Neural cell (in vitro differentiated cells): ENCODE results near the gene STK38. TPM values are rescaled to one million over a fixed set of nuclear protein-coding genes. Genes with fewer than 3 reads are reported as not detected.

ENCODE experiments used
- H2AFZ ChIP-seq: fragments of 200-600, 300-800 bp; sonication (generic), shearing (Covaris generic); 2 replicates; pipeline ENCODE4 v1.6.0; 2014; ENCODE audit warnings: low read depth, mild to moderate bottlenecking, antibody characterized with exemption, low read length, moderate library complexity
- H3F3A ChIP-seq: fragments of 200-600 bp; shearing (Covaris generic); 2 replicates; pipeline ENCODE4 v1.6.1; 2016; ENCODE audit warnings: mild to moderate bottlenecking, moderate library complexity, mixed read lengths, antibody characterized with exemption, low read length; ENCODE audit not compliant: insufficient read depth, poor library complexity, severe bottlenecking
- H3K27ac ChIP-seq: fragments of 200-600, 300-800 bp; sonication (generic), shearing (Covaris generic); 2 replicates; pipeline ENCODE4 v1.5.1; 2014; ENCODE audit warnings: mild to moderate bottlenecking, low read length, moderate library complexity
- H3K27me3 ChIP-seq: fragments of 300-800, 200-600 bp; sonication (generic), shearing (Covaris generic); 2 replicates; pipeline ENCODE4 v1.6.0; 2014; ENCODE audit warnings: mild to moderate bottlenecking, low read depth, low read length, moderate library complexity; ENCODE audit not compliant: insufficient read depth
- H3K36me3 ChIP-seq: fragments of 300-800, 200-600 bp; sonication (generic), shearing (Covaris generic); 2 replicates; pipeline ENCODE4 v1.5.1; 2014; ENCODE audit warnings: mild to moderate bottlenecking, antibody characterized with exemption, low read length, moderate library complexity; ENCODE audit not compliant: insufficient read depth
- H3K4me2 ChIP-seq: fragments of 300-800, 200-600 bp; sonication (generic), shearing (Covaris generic); 2 replicates; pipeline ENCODE4 v1.6.0; 2014; ENCODE audit warnings: mild to moderate bottlenecking, low read length
- H3K4me3 ChIP-seq: fragments of 300-800, 200-600 bp; sonication (generic), shearing (Covaris generic); 2 replicates; pipeline ENCODE4 v1.5.1; 2014; ENCODE audit warnings: mild to moderate bottlenecking, low read length, moderate library complexity
- H3K79me2 ChIP-seq: fragments of 200-600 bp; shearing (Covaris generic); replicated peaks from 2 replicates; pipeline ENCODE4 v1.6.0; 2014; ENCODE audit warnings: mild to moderate bottlenecking, low read length, moderate library complexity; ENCODE audit not compliant: insufficient read depth
- H3K9ac ChIP-seq: fragments of 300-800, 200-600 bp; sonication (generic), shearing (Covaris generic); 2 replicates; pipeline ENCODE4 v1.6.1; 2016; ENCODE audit warnings: mild to moderate bottlenecking, low read length, mixed read lengths
- H3K9me2 ChIP-seq: fragments of 200-600 bp; shearing (Covaris generic); 2 replicates; pipeline ENCODE4 v1.6.1; 2016; ENCODE audit warnings: mild to moderate bottlenecking, low read length, mixed read lengths; ENCODE audit not compliant: insufficient read depth
- H3K9me3 ChIP-seq: fragments of 200-600, 300-800 bp; sonication (generic), shearing (Covaris generic); 2 replicates; pipeline ENCODE4 v1.6.1; 2016; ENCODE audit warnings: mild to moderate bottlenecking, mixed run types, low read length, moderate library complexity, mixed read lengths
- H4K20me1 ChIP-seq: fragments of 200-600 bp; shearing (Covaris generic); 2 replicates; pipeline ENCODE4 v1.6.1; 2016; ENCODE audit warnings: mild to moderate bottlenecking, mixed run types; ENCODE audit not compliant: insufficient read depth
- EP300 ChIP-seq: fragments of 450-650 bp; conservative IDR thresholded peaks from 2 replicates; pipeline ENCODE4 v1.6.1; 2014; ENCODE audit warnings: antibody characterized with exemption, mild to moderate bottlenecking, moderate library complexity; ENCODE audit not compliant: poor library complexity, severe bottlenecking
- EZH2 ChIP-seq: fragments of 200-600, 300-800 bp; shearing (Covaris generic), sonication (generic); IDR thresholded peaks from 2 replicates; pipeline ENCODE4 v1.6.1; 2014; ENCODE audit warnings: antibody characterized with exemption, low read length, borderline replicate concordance, mild to moderate bottlenecking; ENCODE audit not compliant: insufficient read depth, poor library complexity, severe bottlenecking
- MXI1 ChIP-seq: fragments of 450-650 bp; conservative IDR thresholded peaks from 2 replicates; pipeline ENCODE4 v1.6.1; 2014; ENCODE audit warnings: antibody characterized with exemption, mild to moderate bottlenecking; ENCODE audit not compliant: poor library complexity, severe bottlenecking
- POLR2AphosphoS5 ChIP-seq: IDR thresholded peaks from 2 replicates; pipeline ENCODE4 v1.6.1; 2012
- RAD21 ChIP-seq: fragments of 450-650 bp; conservative IDR thresholded peaks from 2 replicates; pipeline ENCODE4 v1.6.1; 2014; ENCODE audit warnings: antibody characterized with exemption, mild to moderate bottlenecking, moderate library complexity
- REST ChIP-seq: IDR thresholded peaks from 2 replicates; pipeline ENCODE4 v1.6.1; 2012; ENCODE audit warnings: borderline replicate concordance
- SMC3 ChIP-seq: fragments of 450-650 bp; conservative IDR thresholded peaks from 2 replicates; pipeline ENCODE4 v1.6.1; 2014; ENCODE audit warnings: antibody characterized with exemption, mild to moderate bottlenecking, moderate library complexity; ENCODE audit not compliant: poor library complexity
- polyA plus RNA-seq: library from polyadenylated mRNA; depleted of rRNA; stranded (reverse); fragments of >200 nt; gene quantifications from 2 replicates; pipeline ENCODE4 v1.2.3, GENCODE V29; 2014
- TF ChIP-seq, protein P1 (sequence below): fragments of 450-650 bp; IDR thresholded peaks from 2 replicates; pipeline ENCODE4 v1.5.1; 2014; ENCODE audit warnings: antibody characterized with exemption, mild to moderate bottlenecking, moderate library complexity; ENCODE audit not compliant: poor library complexity, severe bottlenecking

The STK38 gene
- polyA plus RNA-seq, 1 donor from 2014 or later = 58.7 TPM

- Histone ChIP-seq H3F3A (no peaks in the 10 kb centered on the region), H3K27me3 (no peaks in the 10 kb centered on the region), H3K27ac (peak overlapping the region; percentile 91), H3K4me2 (peak overlapping the region; percentile 63), H2AFZ (peak overlapping the region; percentile 89), H3K4me3 (peak overlapping the region; percentile 88), H4K20me1 (no peaks in the 10 kb centered on the region), H3K36me3 (no peaks in the 10 kb centered on the region), H3K9ac (peak overlapping the region; percentile 93), H3K9me2 (no peaks in the 10 kb centered on the region), H3K79me2 (peaks cover 47% of the 10 kb centered on the region), H3K9me3 (no peaks in the 10 kb centered on the region)
- no peak for TF ChIP-seq REST
- TF ChIP-seq POLR2AphosphoS5 = no peak
- no peak for TF ChIP-seq SMC3
- TF ChIP-seq MXI1 = no peak
Observed at GRCh38 chr6:36546308-36546919, 865 bp downstream of the STK38 start.

DNA sequence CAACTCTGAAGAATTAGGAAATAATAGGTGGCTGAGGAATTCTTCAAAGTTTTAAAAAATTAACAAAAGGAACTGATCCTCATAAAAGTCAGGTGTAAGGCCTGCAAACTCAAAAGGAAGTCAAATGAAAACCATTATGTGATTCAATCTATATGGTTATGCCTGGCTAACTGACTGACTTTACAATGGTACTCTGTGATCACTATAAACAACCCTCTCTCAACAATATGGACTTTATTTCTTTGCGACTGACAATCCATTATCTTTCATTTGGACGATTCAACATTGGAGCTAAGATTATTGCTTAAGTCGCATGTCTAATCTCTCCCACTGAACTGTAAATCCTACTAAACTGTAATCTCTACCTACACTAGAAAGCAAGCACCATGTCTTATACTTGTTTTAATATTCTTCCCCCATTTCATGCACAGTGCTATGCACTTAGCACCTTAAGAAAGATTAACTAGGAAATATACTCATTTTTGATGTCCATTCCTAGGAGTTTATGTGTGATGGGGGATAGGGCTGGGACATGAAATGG is 1.4 kb downstream of the STK38 start:
- Histone ChIP-seq H2AFZ (no peak overlapping the region), H3F3A (no peaks in the 10 kb centered on the region), H3K9me3 (no peaks in the 10 kb centered on the region), H3K27me3 (no peaks in the 10 kb centered on the region), H3K4me2 (peak overlapping the region; percentile 63), H4K20me1 (no peaks in the 10 kb centered on the region), H3K4me3 (peak overlapping the region; percentile 88), H3K9ac (peak overlapping the region; percentile 93), H3K36me3 (no peaks in the 10 kb centered on the region), H3K79me2 (peaks cover 47% of the 10 kb centered on the region), H3K27ac (peak overlapping the region; percentile 91), H3K9me2 (no peaks in the 10 kb centered on the region)
- no peak for TF ChIP-seq EZH2
- no peak for TF ChIP-seq SMC3
- TF ChIP-seq POLR2AphosphoS5 = no peak
- TF ChIP-seq, protein P1, sequence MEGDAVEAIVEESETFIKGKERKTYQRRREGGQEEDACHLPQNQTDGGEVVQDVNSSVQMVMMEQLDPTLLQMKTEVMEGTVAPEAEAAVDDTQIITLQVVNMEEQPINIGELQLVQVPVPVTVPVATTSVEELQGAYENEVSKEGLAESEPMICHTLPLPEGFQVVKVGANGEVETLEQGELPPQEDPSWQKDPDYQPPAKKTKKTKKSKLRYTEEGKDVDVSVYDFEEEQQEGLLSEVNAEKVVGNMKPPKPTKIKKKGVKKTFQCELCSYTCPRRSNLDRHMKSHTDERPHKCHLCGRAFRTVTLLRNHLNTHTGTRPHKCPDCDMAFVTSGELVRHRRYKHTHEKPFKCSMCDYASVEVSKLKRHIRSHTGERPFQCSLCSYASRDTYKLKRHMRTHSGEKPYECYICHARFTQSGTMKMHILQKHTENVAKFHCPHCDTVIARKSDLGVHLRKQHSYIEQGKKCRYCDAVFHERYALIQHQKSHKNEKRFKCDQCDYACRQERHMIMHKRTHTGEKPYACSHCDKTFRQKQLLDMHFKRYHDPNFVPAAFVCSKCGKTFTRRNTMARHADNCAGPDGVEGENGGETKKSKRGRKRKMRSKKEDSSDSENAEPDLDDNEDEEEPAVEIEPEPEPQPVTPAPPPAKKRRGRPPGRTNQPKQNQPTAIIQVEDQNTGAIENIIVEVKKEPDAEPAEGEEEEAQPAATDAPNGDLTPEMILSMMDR = no peak
- no peak for TF ChIP-seq RAD21
- no peak for TF ChIP-seq EP300
